ENCODE results near the gene B9D2.

DNA sequence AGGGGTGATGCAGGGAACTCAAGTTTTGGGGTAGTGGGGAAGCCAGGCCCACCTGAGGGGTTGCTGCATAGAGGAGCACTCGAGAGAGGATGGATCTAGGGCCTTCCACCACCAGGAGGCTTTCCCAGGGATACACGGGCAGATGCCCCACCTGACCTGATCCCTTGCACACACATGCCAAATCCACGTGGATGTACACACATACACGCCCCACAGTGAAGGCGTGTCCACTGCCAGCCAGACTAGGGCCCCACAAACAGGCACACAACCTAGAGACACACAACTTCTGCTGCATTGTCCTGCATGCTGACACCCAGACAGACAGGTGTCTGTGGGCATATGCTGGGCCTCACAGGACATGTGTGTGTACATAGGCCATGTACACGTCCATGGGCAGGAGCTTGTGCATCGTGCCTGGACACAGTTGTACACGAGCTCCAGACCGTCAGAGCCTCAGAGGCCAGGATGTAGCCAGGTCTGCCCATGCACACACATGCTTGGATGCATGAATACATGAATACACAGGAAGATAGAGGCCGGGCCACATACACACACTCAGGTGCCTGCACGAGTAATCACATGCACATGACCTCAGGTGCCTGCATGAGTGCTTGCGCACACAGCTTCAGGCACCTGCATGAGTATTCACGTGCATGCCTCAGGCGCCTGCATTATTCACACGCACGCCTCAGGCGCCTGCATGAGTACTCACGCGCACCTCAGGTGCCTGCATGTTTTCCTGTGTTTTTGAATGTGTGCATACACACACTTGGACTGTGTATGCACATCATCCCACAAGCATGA is 45.1 kb downstream of the B9D2 start:
- no peak for TF ChIP-seq POLR2A (IDR thresholded peaks at IDR 0.05)
- TF ChIP-seq, protein P1, sequence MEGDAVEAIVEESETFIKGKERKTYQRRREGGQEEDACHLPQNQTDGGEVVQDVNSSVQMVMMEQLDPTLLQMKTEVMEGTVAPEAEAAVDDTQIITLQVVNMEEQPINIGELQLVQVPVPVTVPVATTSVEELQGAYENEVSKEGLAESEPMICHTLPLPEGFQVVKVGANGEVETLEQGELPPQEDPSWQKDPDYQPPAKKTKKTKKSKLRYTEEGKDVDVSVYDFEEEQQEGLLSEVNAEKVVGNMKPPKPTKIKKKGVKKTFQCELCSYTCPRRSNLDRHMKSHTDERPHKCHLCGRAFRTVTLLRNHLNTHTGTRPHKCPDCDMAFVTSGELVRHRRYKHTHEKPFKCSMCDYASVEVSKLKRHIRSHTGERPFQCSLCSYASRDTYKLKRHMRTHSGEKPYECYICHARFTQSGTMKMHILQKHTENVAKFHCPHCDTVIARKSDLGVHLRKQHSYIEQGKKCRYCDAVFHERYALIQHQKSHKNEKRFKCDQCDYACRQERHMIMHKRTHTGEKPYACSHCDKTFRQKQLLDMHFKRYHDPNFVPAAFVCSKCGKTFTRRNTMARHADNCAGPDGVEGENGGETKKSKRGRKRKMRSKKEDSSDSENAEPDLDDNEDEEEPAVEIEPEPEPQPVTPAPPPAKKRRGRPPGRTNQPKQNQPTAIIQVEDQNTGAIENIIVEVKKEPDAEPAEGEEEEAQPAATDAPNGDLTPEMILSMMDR (IDR thresholded peaks at IDR 0.05): no peak
